Stimulated activated naive CD8-positive, alpha-beta T cell treated with anti-CD3 and anti-CD28 coated beads, Interleukin-15, amount 100 ng/mL, for 72 hours (primary cell): ENCODE data around the gene STAB1.

Experiments
- ATAC-seq: fragments of 150-1000 bp; cut with Tn5 transposase; 2 replicates; pipeline ENCODE4 v1.10.0; 2021; ENCODE audit warnings: mild to moderate bottlenecking, moderate library complexity
- DNase-seq, 2 donors: peaks; one replicate each; pipeline ENCODE4 v3.0.0; 2021 to 2022
- H3K27ac Mint-ChIP-seq, 2 donors: one replicate each; pipeline ENCODE4 v1.8.0; 2022; ENCODE audit warnings: mild to moderate bottlenecking in 2 of 2, mixed read lengths in 2 of 2, moderate library complexity in 2 of 2
- H3K27me3 Mint-ChIP-seq: one replicate; pipeline ENCODE4 v1.8.0; 2022; ENCODE audit warnings: mixed read lengths
- H3K4me1 Mint-ChIP-seq: one replicate; pipeline ENCODE4 v1.8.0; 2022; ENCODE audit warnings: mild to moderate bottlenecking, mixed read lengths
- H3K4me3 Mint-ChIP-seq, 2 donors: one replicate each; pipeline ENCODE4 v1.8.0; 2022; ENCODE audit warnings: mild to moderate bottlenecking in 2 of 2, mixed read lengths in 2 of 2, moderate library complexity in 1 of 2
- H3K9me3 Mint-ChIP-seq, 2 donors: one replicate each; pipeline ENCODE4 v1.8.0; 2022; ENCODE audit warnings: mixed read lengths in 2 of 2

STAB1 gene

DNA sequence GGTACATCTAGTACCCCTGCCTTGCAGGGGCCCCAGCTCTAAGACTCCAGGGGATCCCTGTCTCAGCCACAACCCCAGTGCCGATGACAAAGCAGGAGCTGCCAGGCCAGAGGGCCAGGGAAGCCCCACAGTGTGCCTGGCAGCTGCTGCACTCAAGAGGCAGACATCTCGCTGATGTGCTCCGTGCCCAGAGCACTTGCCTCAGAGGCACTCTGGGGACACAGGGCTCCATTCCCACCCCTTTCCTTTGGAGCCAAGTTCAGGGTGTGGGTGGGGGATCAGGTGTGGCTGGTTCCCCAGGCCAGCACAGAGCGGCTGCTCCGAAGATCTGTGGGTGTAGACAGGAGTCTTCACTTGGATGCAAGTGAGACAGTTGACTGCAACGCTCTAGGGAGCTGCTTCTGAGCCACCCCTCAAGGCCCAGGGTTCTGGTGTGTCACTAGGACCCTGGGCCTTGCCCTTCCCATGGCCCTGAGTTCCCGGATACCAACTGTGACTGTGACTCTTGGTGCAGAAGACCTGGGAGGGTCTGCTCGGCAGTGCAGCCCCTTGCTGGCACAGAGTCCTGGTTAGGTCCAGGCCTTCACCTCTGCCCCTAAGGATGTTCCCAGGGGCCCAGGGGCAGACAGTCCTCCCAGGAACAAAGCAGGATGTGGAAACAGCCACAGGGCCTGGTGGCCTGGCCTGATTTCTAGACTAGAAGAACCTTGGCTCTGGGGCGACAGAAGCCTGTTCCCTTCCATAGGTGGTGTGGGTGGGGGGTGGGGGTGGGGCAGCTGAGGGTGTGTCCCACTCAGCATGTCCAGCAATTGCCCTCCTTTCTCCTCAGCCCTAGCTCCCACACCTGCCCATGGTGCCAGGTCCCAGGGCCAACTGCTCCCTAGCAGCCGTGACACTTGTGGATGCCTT, 36.0 kb downstream of the STAB1 start:
- DNase-seq (no peak), ATAC-seq (no peak)
- Mint-ChIP-seq H3K9me3 (no peaks in the 10 kb centered on the region), H3K27ac (no peak overlapping the region), H3K4me3 (no peak overlapping the region), H3K27me3 (no peaks in the 10 kb centered on the region), H3K4me1 (peaks cover 33% of the 10 kb centered on the region)

DNA sequence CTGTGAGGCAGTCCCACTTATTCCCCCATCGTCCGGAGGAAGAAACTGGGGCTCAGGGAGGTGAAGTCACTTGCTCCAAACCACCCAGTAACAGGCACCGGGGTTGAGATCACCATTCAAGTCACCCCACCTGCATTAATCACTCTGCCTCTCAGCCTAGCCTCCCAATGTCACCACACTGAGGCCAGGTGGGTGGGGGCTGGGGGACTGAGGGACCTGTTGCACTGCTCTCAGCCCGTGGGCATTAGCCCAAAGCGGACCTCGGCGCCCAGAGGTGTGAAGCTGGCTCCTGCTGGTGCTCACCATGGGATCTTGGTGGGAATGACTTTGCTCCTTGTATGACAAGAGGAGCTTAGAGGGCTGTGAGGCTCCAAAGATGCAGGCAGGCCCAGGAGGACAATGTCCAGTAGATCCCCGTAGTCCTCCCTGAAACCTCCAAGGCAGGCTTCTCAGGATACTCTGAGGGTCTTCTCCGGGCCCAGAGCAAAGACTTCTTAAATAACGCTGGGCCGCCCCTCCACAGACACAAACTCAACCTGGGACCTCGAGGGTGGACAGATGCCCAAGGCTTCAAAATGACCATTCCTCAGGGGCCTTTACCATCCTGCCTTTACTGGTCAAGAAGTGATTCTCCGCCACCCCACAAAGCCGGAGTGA, 36.9 kb downstream of the STAB1 start:
- DNase-seq: no peak
- peaks cover 39% of the 10 kb centered on the region for H3K4me1 Mint-ChIP-seq
- no peak for ATAC-seq
- H3K9me3 Mint-ChIP-seq: no peaks in the 10 kb centered on the region
- no peaks in the 10 kb centered on the region for H3K27me3 Mint-ChIP-seq
- no peak overlapping the region for H3K27ac Mint-ChIP-seq
- peak overlapping the region; percentile 71 to 90 for H3K4me3 Mint-ChIP-seq

DNA sequence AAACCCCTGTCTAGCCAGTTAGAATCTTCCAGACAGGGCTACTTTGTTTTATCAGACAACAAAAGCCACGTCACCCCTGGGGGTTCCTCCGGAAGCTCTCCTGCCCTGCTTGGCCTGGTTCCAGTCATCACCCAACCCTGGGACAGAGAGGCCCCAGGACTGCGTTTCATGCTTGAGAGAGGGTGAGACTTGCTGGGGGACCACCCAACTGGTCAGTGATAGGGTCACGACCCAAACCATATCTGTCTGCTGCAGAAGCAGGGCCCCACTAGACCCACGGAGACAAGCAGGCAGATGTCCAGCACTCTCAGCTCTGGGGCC, 37.3 kb downstream of the STAB1 start:
- Mint-ChIP-seq H3K27ac (peak overlapping the region in 1 of 2 donors; percentile 81), H3K4me1 (peaks cover 42% of the 10 kb centered on the region), H3K27me3 (no peaks in the 10 kb centered on the region), H3K9me3 (no peaks in the 10 kb centered on the region), H3K4me3 (peak overlapping the region; percentile 71 to 90)
- ATAC-seq (no peak), DNase-seq (no peak)

GRCh38 chr3:52532838-52533622, 37.9 kb downstream of the STAB1 start:
- no peaks in the 10 kb centered on the region for H3K27me3 Mint-ChIP-seq
- H3K4me3 Mint-ChIP-seq: peak overlapping the region; percentile 71 to 90
- ATAC-seq (peak; percentile 5), DNase-seq (peak; percentile 35 to 36)
- peak overlapping the region in 1 of 2 donors; percentile 81 for H3K27ac Mint-ChIP-seq
- peaks cover 48% of the 10 kb centered on the region for H3K4me1 Mint-ChIP-seq
- no peaks in the 10 kb centered on the region for H3K9me3 Mint-ChIP-seq

GRCh38 chr3:52533623-52534280, 38.6 kb downstream of the STAB1 start, which contains the start of gene NT5DC2:
Gene NT5DC2 (minus strand): TSS chr3:52533857. CDS start chr3:52533737, 120 bp downstream.
- Mint-ChIP-seq H3K27ac (peak within 1 kb of the TSS; percentile 57 to 85), H3K4me3 (peak within 1 kb of the TSS; percentile 84 to 91), H3K27me3 (no peaks in the 10 kb centered on the region), H3K4me1 (peaks cover 55% of the 10 kb centered on the region), H3K9me3 (no peaks in the 10 kb centered on the region)
- ATAC-seq (peak; percentile 56), DNase-seq (peak; percentile 72 to 74)

- peak overlapping the region; percentile 57 to 85 for H3K27ac Mint-ChIP-seq
- no peak for ATAC-seq
- H3K27me3 Mint-ChIP-seq: no peaks in the 10 kb centered on the region
- DNase-seq: peak in 1 of 2 donors; percentile 13
- peaks cover 63% of the 10 kb centered on the region for H3K4me1 Mint-ChIP-seq
- H3K4me3 Mint-ChIP-seq: peak overlapping the region; percentile 84 to 91
- no peaks in the 10 kb centered on the region for H3K9me3 Mint-ChIP-seq
These were observed 39.4 kb downstream of the STAB1 start for GRCh38 chr3:52534281-52535183.

DNA sequence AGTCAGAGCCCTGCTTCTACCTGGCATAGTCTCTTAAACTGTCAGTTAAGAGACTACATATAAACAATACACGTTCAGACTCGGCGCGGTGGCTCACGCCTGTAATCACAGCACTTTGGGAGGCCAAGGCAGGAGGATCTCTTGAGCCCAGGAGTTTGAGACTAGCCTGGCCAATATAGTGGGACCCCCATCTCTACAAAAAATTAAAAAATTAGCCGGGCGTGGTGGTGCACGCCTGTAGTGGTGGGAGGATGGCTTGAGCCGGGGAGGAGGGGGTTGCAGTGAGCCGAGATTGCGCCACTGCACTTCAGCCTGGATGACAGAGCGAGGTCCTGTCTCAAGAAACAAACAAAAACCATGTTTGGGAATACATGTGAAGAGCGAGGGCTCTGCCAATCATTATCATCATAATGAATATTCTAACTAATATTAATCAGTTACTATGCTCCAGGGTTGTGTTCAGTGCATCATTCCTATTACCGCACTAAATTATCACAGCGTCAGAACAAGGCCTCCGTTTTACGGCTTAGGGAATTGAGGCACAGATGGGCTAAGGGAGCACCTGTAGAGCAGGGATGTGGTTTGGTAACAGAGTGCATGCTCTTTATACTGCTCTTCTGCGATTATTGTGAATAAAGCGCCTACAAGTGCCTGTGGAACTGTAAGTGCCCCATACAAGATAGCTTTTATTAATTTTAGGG, 40.4 kb downstream of the STAB1 start:
- H3K4me1 Mint-ChIP-seq: peaks cover 67% of the 10 kb centered on the region

GRCh38 chr3:52536112-52536368, 40.9 kb downstream of the STAB1 start:
- Mint-ChIP-seq H3K4me1 (peaks cover 67% of the 10 kb centered on the region), H3K9me3 (no peaks in the 10 kb centered on the region), H3K4me3 (peak overlapping the region; percentile 94 to 97), H3K27ac (peak overlapping the region; percentile 33 to 55), H3K27me3 (no peaks in the 10 kb centered on the region)
- ATAC-seq (no peak), DNase-seq (no peak)

More for the DNA sequence above, 40.4 kb downstream of the STAB1 start:
- ATAC-seq (no peak), DNase-seq (peak in 1 of 2 donors; percentile 9)
- Mint-ChIP-seq H3K4me3 (peak overlapping the region; percentile 94 to 97), H3K9me3 (no peaks in the 10 kb centered on the region), H3K27me3 (no peaks in the 10 kb centered on the region), H3K27ac (no peak overlapping the region)

DNA sequence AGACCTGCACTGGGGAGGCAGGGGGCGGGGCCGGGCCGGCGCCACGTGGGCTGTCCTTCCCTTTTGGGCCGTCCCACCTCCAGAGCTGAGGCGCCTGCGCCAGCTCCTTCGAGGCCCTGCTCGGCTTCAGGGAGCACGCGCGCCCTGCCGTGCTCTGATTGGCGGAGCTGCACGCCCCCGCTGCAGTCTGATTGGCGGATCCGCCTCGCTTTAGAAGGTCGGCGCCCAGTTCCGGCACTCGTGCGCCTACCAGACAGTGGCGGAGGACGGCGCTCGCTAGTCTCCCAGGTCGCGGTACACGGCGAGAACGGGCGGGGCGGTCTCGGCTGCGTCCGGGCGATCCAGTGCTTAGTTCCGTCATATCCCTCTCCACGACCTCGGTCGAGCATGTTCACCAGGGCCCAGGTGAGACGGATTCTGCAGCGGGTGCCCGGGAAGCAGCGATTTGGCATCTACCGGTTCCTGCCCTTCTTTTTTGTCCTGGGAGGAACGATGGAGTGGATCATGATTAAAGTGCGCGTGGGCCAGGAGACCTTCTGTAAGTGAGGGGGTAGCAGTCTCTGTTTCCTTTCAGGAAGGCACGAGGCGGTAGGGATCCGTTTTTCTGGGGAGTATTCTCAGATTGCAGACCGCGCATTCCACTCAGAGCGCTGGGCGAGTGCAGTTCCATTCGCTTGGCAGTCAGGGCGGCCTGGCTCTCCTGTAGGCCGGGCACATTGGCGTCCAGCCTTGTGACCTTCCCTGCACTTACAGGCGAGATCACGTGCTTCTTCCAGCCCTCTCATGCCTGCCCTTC, 41.4 kb downstream of the STAB1 start, which contains the start of gene UQCC5:
UQCC5 (plus strand) TSS at position 237 of the 796 bp plus-strand sequence; CDS start at position 388, 151 bp downstream.
- Mint-ChIP-seq H3K27me3 (no peaks in the 10 kb centered on the region), H3K9me3 (no peaks in the 10 kb centered on the region), H3K4me1 (peaks cover 67% of the 10 kb centered on the region), H3K27ac (peak within 1 kb of the TSS; percentile 98 to 99), H3K4me3 (peak within 1 kb of the TSS; percentile 94 to 97)
- ATAC-seq (peak; percentile 92), DNase-seq (peak; percentile 98 to 99)

DNA sequence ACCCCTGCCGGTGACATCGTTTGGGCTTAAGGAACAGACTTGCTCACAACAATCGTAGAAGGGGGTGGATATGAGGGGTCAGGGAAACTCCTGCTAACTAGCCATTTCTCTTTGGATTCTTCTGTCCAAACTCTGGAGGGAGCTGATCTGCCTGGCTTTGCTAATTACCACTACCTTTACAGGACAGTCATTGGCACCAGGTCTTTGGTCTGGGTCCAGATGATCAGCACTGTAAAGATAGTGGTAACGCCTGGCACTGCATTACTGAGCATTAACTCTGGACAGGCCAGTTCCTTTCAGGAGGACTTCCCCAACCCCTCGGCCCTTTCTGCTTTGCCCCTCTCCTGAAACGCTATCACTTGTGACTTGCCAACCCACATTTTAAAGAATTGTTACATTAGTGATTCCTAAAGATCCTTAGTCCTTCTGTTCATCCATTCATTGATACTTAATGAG, 42.1 kb downstream of the STAB1 start:
- H3K27ac Mint-ChIP-seq: peak overlapping the region; percentile 98 to 99
- DNase-seq: no peak
- H3K4me1 Mint-ChIP-seq: peaks cover 62% of the 10 kb centered on the region
- ATAC-seq: no peak
- H3K27me3 Mint-ChIP-seq: no peaks in the 10 kb centered on the region
- H3K9me3 Mint-ChIP-seq: no peaks in the 10 kb centered on the region
- H3K4me3 Mint-ChIP-seq: peak overlapping the region; percentile 94 to 97

DNA sequence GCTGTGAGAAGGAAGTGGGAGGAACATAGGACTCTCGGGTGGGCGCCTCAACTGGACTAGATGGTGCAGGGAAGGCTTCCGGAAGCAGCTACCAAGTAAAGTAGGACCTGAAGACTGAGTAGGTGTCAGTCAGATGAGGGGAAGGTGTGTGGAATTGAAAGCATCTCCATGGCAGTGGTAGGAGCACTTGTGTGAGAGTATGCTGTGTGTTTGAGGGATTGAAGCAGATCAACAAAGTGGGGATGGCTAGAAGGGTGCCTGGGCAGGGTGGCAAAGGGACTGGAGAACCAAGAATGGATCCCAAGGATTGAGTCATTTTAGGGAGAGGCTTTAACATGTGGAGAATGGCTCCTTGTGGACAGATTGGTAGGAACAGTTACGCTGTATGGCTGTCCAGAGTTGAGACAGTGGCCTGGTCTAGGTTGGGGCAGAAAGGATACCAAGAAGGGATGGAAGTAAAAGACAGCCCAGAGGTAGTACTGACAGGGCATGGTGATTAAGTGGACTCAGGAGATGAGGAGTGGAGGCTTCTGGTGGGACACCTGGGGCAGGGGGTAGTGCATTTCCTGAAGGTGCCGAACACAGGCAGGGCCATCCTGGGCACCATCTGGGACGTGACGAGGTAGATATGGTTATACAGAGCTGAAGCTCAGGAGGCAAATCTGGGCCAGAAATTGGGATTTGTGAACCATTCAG, 42.7 kb downstream of the STAB1 start:
- no peaks in the 10 kb centered on the region for H3K27me3 Mint-ChIP-seq
- H3K27ac Mint-ChIP-seq: peak overlapping the region; percentile 30 to 59
- no peaks in the 10 kb centered on the region for H3K9me3 Mint-ChIP-seq
- ATAC-seq (no peak), DNase-seq (no peak)
- peaks cover 55% of the 10 kb centered on the region for H3K4me1 Mint-ChIP-seq
- H3K4me3 Mint-ChIP-seq: peak overlapping the region; percentile 94 to 97

GRCh38 chr3:52539010-52539653, 44.0 kb downstream of the STAB1 start:
- H3K4me1 Mint-ChIP-seq: peaks cover 52% of the 10 kb centered on the region
- H3K4me3 Mint-ChIP-seq: peak overlapping the region; percentile 24 to 34
- DNase-seq (no peak), ATAC-seq (no peak)
- no peaks in the 10 kb centered on the region for H3K9me3 Mint-ChIP-seq
- H3K27me3 Mint-ChIP-seq: no peaks in the 10 kb centered on the region
- H3K27ac Mint-ChIP-seq: peak overlapping the region; percentile 14 to 30
